Measurements from ENCODE around the gene RAD50. TPM values are rescaled to one million over a fixed set of nuclear protein-coding genes. Genes with fewer than 3 reads are reported as not detected.
A peak's percentile ranks its signal among the peaks of the same experiment; 100 is the strongest.

The RAD50 gene
- total RNA-seq, 1 donor from 2014 or later: 12.6 TPM

DNA sequence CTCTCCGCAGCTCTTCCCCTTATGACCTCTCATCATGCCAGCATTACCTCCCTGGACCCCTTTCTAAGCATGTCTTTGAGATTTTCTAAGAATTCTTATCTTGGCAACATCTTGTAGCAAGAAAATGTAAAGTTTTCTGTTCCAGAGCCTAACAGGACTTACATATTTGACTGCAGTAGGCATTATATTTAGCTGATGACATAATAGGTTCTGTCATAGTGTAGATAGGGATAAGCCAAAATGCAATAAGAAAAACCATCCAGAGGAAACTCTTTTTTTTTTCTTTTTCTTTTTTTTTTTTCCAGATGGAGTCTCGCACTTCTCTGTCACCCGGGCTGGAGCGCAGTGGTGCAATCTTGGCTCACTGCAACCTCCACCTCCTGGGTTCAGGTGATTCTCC lies 80.5 kb downstream of the RAD50 start:
- no peak for DNase-seq

DNA sequence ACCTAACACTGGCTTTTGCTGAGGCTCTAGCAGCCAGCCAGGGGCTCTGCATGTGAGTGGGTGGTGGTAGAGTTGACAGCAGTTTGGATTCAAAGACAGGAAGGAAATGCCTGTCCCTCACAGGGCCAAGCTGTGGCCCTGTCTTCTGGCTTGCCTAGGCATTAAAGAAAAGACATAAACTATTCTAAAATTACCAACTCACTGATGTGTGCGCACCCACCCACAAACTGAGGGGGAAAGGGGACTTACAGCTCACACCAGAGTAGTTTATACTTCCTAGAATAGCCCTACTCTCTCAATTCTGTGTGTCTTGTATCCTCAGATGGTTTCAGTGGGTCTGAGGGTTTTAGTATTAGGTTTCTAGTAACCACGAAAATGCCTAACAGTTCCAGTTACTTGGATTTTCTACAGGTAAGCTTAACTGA lies 82.9 kb downstream of the RAD50 start:
- peak; percentile 34 for DNase-seq

DNA sequence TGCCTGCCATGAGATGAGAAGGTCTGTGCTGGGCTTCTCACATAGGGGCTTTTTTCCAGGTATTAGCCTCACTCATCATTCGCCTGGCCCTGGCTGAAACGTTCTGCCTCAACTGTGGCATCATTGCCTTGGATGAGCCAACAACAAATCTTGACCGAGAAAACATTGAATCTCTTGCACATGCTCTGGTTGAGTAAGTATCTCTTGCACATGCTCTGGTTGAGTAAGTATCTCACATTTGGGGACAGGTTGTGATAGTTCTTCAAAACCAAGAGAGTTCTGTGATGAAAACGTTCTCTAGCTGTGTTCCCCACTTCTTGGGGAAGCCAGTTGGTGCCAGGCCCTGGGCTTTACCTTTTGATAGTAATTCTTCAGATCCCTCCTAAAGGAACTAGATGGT lies 83.8 kb downstream of the RAD50 start:
- no peak for DNase-seq

DNA sequence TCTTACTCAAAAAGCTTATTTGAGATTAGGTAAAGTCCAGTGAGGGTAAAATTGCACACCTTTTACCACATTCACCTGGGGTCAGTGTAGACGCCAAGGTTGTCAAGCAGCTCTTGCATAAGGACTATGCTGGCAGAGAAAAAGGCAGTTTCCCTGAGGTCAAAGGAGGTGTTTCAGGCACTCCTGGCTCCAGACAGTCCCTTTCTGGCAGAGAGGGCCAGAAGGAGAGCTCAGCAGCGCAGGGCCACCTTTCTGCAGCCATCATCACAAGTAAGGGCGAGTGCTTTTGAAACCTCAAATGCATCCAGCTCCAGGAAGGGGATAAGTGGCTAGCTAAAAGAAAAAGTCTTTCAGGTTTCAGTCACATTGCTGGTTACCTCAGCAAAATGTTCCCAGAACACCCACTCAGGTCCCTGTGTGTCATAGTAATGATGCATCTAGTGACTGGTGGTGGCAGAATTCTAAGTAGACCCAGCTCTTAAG lies 84.5 kb downstream of the RAD50 start:
- DNase-seq: no peak

DNA sequence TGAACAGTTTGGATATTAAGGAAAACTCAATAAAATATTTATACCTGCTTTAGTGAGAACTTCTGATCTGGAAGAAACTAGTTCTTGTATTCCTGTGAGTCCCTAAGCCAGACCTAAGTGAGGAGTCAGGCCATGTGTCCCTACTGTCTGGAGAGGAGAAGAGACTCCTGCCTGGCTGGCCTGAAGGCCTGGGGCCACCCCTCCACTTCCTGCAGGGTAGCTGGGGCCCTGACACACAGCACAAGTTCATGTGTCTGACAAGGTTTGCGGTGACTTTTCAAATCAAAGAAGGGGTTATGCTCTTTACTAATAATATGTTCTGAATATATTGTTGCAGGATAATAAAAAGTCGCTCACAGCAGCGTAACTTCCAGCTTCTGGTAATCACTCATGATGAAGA lies 85.1 kb downstream of the RAD50 start:
- DNase-seq: no peak

DNA sequence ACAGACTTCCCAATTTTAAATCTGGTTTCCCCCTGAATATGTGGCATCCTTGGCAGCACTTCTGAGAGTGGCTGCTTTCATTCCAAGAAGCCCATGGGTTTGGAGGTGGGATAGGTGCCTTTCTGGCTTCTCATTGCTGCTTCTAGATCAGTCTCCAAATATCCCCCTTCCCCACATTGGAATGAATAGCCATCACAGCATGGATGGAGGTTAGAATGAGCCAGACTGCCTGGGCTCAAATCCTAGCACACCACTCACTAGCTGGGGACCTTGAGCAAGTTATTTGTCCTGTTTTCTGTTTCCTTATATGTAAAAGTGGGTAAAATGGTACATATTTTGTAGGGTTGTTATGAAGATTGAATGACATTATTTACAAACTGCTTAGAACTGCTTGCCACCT lies 87.4 kb downstream of the RAD50 start:
- DNase-seq: no peak

DNA sequence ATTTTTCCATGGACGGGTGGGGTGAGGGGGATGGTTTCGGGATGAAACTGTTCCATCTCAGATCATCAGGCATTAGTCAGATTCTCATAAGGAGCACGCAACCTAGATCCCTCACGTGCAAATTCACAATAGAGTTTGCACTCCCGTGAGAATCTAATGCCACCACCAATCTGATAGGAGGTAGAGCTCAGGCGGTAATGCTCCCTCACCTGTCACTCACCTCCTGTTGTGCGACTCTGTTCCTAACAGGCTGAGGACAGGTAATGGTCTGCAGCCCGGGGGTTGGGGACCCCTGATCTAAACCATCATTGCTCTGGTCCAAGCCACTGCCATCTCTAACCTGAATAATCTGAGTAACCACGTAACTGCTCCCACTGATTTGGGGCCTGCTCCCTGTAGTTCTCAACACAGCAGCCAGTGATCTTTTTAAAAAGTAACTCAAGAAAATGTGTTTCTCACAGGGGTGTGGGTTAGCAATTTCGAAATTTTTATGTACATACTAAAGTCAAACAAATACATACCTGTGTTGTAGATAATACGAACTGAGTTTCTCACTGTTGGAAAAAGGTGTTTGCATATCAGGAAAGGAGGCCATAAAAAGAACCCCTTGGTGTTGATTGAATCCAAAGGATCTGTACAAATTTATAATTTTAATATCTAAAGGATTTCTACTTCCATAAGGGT lies 89.9 kb downstream of the RAD50 start:
- no peak for DNase-seq

DNA sequence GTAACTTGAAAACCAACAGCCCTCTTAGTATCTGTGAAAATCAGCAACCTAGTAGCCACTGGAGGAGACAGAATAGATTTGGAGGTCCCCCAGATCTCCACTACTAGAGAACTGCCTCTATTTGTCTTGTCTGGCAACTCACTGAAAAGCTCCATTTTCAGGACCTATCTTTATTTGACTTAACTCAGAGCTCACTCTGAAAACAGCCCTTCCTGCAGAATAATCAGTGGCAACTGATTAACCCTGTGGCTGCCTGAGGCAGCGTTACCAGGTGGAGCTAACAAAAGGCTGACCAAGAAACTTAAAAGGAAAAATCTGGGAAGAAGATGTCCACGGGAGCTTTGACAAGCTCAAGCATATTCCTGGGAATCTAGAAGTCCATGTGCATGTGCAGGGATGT lies 90.7 kb downstream of the RAD50 start:
- no peak for DNase-seq

DNA sequence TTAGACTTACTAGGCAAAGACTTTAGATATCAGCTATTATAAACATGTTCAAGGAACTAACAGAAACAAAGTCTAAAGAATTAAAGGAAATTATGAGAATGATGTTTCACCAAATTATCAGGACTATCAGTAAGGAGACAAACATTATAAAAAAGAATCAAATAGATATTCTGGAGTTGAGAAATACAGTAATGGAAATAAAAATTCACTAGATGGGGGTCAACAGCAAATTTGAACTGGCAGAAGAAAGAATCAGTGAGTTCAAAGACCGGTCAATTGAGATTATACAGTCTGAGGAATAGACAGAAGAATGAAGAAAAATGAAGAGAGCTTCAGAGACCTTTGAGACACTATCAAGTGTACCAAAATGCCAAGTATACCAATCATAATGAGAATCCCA lies 91.6 kb downstream of the RAD50 start:
- DNase-seq: no peak

DNA sequence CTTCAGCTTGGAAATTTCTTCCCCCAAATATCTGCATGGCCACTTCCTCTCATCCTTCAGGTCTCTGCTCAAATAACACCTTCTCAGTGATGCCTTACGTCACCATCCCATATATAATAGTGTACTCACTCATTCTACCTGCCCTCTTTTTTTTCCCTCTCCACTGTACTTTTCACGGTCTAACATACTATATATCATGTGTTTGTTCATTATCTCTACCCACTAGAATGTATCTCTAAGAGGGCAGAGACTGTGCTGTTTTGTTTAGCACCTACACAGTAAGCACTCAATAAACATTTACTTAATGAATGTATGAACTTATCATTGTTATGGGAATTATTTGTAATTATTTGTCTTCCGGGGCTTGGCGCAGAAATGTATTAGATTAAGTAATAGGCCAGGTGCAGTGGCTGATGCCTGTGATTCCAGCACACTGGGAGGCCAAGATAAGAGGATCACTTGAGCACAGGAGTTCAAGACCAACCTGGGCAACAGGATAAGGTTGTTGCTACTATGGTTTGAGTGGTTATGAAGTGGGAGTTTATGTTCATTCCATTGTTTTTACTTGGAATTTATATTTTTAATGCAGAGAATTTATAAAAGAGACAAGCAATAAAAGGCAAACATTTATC lies 95.2 kb downstream of the RAD50 start:
- no peak for DNase-seq

DNA sequence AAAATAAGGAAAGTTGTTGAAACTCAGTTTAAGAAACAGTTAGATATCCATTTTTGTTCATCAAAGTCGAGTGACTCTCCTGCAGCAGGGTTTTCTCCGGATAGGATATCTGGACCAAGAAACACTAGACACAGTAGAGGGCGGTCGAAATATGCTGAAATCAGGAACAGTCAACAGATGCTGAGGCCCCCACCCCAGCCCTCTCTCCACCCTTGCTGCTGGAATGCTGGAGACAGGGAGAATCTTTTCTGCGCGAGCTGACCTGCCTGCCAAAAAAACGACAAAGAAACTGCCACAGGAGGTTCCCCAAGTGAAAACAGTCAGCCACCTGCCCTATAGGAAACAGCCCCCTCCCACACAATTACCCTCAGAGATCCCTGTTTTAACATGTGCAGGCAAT lies 96.9 kb downstream of the RAD50 start:
- no peak for DNase-seq

DNA sequence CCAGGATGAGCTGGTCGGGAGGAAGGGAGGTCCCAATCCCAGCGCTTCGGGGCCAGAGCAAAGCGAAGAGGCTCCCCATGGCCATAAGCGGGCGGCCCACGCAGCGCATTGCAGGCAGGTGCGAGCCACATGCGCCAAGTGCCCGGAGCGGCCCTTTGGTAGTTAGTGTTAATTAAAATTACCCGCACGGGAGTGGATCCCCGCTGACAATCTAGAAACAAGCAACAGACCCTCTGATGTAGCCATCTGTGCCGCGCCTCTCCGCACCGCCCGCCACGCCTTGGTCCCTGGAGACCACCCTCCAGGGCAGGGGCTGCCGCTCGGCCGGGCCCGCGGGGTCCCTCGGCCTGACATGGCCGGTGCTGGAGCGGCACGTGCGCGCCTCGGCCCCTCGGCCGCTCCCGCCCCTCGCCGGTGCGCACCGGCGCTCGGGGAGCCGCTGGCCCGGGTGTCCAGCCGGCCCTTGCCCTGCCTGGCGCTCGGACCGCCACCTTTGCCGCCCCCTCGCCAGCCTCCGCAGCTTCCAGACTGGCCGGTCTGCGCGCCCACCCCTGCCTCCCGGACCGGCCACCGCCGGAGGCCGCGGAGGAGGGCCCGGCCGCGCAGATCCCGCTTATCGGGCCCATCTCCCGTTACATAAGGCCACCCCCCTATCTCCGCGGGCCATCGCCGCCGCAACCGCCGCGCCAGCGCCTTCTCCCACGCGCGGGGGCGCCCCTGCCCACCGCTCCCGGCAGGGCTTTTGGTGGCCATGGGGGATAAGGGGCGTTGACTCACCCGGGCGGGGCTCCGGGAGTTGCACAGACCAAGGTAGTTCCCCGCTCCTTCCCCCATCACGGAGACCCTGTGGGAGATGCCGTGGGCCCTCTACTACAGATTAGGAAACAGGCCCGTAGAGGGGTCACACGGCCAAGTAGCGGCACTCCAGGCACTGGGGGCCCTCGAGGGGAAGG lies 99.3 kb downstream of the RAD50 start:
- peak; percentile 38 for DNase-seq

DNA sequence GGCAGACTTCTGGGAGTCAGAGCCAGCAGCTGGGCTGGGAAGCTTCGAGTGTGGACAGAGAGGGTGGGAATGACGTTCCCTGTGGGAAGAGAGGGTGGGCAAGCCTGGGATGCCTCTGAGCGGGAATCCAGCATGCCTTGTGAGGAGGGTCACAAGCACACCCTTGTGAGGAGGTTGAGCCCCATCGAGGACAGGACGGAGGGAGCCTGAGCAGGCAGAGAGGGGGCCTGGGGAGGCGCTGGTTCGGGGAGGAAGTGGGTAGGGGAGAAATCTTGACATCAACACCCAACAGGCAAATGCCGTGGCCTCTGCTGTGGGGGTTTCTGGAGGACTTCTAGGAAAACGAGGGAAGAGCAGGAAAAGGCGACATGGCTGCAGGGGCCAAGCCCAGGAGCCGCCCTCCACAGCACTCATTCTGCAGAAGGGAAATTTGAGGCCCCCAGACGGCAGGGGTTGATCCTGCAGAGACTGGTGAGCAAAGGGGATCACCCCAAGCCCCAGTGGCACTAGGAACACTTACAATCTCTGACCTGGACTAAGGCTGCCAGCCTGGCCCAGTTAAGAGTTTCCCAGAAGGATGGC lies 100.1 kb downstream of the RAD50 start:
- DNase-seq: no peak

DNA sequence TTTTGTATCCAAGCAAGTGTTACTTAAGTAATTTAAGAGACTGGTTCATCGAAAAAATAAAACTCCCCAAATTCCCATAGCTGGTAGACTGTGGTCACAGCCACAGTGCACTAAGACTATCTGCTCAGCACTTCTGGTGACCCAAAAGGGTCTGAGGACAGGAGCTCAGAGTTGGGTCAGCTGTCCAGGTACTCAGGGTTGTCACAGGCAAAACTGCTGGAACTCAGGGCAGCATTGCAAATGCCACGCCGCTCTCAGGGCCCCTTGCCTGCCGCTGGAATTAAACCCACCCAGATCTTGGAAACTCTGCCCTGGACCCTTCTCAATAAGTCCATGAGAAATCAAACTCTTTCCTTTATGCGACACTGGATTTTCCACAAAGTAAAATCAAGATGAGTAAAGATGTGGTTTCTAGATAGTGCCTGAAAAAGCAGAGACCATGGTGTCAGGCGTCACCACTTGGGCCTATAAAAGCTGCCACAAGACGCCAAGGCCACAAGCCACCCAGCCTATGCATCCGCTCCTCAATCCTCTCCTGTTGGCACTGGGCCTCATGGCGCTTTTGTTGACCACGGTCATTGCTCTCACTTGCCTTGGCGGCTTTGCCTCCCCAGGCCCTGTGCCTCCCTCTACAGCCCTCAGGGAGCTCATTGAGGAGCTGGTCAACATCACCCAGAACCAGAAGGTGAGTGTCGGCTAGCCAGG lies 101.1 kb downstream of the RAD50 start, which contains the start of gene IL13:
Gene IL13 (plus strand): TSS at position 498 of the 705 bp plus-strand sequence. CDS start 14 bp downstream, at position 512.
- DNase-seq: no peak

DNA sequence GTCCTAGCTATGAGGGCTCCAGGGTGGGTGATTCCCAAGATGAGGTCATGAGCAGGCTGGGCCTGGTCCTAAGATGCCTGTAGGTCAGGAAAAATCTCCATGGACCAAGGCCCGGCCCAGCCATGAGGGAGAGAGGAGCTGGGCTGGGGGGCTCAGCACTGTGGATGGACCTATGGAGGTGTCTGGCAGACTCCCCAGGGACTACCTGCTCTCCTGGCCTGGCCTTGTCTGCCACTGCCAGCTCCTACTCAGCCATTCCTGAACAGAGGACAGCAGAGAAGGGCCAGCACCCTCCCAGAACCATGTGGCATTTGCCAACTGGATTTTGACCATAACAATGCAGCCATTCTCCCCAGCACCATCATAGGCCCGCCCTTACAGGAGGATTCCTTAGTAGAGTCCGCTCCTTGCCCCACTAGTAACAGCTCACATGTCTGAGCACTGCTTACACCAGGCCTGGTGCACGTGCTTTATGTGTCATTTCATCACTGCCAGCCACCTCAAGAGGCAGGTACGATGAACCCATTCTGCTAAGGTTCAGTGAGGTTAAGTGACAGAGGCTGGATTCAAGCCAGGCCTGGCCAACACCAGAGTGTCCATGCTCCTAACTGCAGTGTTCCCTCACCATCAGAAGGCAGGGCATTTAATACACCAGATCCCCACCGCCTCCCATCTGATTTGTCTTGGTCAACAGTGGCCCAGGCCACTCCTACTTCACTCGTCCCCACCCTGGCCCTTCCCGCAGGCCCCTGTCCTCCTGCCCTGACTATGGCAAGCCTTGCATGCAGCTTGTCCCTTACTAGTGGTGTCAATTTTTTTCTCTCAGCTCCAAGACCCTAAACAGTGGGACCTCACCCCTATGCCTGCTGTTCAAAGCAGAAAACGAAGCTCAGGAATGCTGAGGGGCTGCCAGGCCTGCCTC lies 101.9 kb downstream of the RAD50 start:
- no peak for DNase-seq

DNA sequence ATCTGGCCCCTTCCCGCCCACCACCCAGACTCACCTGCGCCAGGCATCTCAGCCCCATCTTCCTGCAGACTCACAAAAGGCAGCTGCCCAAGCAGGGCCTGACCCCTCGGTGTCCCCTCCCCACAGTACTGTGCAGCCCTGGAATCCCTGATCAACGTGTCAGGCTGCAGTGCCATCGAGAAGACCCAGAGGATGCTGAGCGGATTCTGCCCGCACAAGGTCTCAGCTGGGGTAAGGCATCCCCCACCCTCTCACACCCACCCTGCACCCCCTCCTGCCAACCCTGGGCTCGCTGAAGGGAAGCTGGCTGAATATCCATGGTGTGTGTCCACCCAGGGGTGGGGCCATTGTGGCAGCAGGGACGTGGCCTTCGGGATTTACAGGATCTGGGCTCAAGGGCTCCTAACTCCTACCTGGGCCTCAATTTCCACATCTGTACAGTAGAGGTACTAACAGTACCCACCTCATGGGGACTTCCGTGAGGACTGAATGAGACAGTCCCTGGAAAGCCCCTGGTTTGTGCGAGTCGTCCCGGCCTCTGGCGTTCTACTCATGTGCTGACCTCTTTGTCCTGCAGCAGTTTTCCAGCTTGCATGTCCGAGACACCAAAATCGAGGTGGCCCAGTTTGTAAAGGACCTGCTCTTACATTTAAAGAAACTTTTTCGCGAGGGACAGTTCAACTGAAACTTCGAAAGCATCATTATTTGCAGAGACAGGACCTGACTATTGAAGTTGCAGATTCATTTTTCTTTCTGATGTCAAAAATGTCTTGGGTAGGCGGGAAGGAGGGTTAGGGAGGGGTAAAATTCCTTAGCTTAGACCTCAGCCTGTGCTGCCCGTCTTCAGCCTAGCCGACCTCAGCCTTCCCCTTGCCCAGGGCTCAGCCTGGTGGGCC lies 103.1 kb downstream of the RAD50 start:
- no peak for DNase-seq

DNA sequence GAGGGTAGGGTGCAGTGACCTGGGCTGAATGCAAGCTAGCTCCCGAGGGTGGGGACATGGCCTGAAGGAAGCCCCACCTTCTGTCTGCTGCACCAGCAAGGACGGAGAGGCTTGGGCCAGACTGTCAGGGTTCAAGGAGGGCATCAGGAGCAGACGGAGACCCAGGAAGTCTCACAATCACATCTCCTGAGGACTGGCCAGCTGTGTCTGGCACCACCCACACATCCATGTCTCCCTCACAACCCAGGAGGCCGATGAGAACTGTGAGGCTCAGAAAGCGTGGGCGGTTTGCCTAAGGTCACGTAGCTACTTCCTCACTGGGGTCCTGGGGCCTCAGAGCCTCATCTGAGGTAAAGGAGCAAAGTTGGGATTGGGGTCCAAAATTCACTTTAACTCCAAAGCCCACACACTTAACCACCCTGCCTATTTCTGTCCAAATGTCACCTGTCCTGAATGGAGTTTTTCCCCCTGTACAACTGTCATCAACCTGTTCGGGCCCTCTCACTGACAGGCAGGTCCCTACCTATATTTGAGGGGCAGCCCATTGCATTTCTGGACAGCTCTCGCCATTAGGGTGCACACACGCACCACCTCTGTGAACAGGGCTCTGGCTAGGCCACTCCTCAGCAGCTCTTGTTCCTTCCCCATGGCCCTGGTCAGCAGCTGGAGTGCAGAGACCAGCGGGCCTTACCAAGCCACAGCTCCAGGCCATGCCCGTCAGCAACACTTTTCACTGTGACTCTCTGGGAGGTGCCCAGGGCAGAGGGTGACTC lies 104.6 kb downstream of the RAD50 start:
- peak; percentile 14 for DNase-seq

DNA sequence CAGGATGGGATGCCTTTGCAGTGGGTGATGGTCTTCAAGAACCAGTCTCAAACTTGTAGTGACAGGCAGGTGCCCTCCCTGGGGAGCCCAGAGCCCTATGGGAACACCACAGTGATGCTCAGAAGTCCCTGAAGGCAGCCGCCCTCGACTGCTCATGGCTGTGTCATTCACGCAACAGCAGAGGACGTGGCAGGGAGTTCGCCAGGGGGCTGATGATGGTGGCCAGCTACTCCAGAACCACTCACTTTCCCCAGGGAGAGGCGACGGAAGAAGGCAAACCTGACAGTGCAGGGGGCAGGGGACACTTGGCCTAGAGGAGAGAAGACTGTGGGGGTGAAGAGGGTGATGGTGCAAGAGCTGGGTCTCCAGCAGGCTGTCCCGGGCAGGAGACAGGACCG lies 105.2 kb downstream of the RAD50 start:
- no peak for DNase-seq

All from dermis blood vessel endothelial cell (primary cell).